Activated CD8-positive, alpha-beta T cell treated with anti-CD3 and anti-CD28 coated beads for 36 hours (primary cell): ENCODE results near the gene HRH3. TPM values are rescaled to one million over a fixed set of nuclear protein-coding genes. Genes with fewer than 3 reads are reported as not detected.

Experiments
- ATAC-seq: fragments of 200-7000 bp; cut with Tn5 transposase; one replicate; pipeline ENCODE4 v1.10.0; 2021; ENCODE audit warnings: mild to moderate bottlenecking, moderate library complexity
- CTCF ChIA-PET: fragments of 350-600 bp; sonication (Branson Sonifier 250); formaldehyde crosslinking; loops from one replicate; lab custom pipeline; 2021; ENCODE audit warnings: antibody characterized with exemption; lab: Charles Lee
- POLR2A ChIA-PET: fragments of 350-600 bp; sonication (Branson Sonifier 250); formaldehyde crosslinking; loops from one replicate; lab custom pipeline; 2021; ENCODE audit warnings: antibody characterized with exemption; lab: Charles Lee
- DNase-seq: peaks from one replicate; pipeline ENCODE4 v3.0.0-alpha.2; 2020
- H3K27ac Mint-ChIP-seq: one replicate; pipeline ENCODE4 v1.8.0; 2021; ENCODE audit warnings: mild to moderate bottlenecking, mixed read lengths
- H3K27me3 Mint-ChIP-seq: one replicate; pipeline ENCODE4 v1.8.0; 2021; ENCODE audit warnings: mixed read lengths
- H3K36me3 Mint-ChIP-seq: one replicate; pipeline ENCODE4 v1.8.0; 2021; ENCODE audit warnings: low read depth, mixed read lengths
- H3K4me1 Mint-ChIP-seq: one replicate; pipeline ENCODE4 v1.8.0; 2021; ENCODE audit warnings: low read depth, mixed read lengths
- H3K4me3 Mint-ChIP-seq: one replicate; pipeline ENCODE4 v1.8.0; 2021; ENCODE audit warnings: mild to moderate bottlenecking, moderate library complexity, mixed read lengths
- H3K9me3 Mint-ChIP-seq: one replicate; pipeline ENCODE4 v1.8.0; 2021; ENCODE audit warnings: mixed read lengths
- intact Hi-C: fragments of 100-400 bp; cut with micrococcal nuclease; formaldehyde crosslinking; loops from one replicate; pipeline ENCODE4 v1.10.0; 2022
- total RNA-seq, 2 experiments: library from RNA; stranded (reverse); gene quantifications; one replicate each; pipeline ENCODE4 v1.2.3, GENCODE V29; 2021
- TF ChIP-seq, protein P1 (sequence below): fragments of 200-600 bp; IDR thresholded peaks from one replicate; pipeline ENCODE4 v1.8.0; 2022; ENCODE audit warnings: antibody characterized with exemption, mild to moderate bottlenecking

The HRH3 gene
- total RNA-seq, 2 experiments from 2014 or later: not detected

DNA sequence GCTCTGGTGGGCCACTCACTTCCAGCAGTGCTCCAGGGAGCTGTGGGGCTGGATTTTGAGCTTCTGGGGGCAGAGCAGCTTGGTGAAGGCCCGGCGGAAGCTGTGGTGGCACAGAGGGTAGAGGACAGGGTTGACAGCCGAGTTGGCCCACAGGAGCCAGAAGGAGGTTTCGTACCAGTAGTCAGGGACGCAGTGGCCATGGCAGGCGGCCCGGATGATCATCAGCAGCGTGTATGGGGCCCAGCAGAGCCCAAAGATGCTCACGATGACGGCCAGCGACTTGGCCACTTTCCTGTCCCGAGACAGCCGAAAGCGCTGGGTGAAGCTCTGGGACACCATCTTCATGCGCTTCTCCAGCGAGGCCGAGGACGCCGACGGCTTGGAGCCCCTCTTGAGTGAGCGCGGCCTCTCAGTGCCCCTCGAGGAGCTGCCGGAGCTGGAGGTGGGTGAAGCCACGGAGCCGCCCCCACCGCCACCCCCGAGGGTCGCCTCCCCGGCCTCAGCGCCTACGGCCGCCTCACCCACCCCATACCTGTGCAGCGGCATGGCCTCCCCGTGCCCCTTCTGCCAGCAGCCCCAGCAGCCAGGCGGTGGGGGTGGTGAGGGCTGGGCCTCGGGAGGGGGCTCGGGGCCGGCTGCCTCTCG is 4.0 kb downstream of the HRH3 start:
- no peak for ATAC-seq
- Mint-ChIP-seq H3K27ac (no peak overlapping the region), H3K36me3 (no peaks in the 10 kb centered on the region), H3K27me3 (peaks cover 28% of the 10 kb centered on the region), H3K4me1 (no peaks in the 10 kb centered on the region), H3K9me3 (no peaks in the 10 kb centered on the region), H3K4me3 (no peak overlapping the region)
- intact Hi-C loops: no loop called here
- ChIA-PET CTCF (no interaction called here), POLR2A (no interaction called here)
- TF ChIP-seq, protein P1, sequence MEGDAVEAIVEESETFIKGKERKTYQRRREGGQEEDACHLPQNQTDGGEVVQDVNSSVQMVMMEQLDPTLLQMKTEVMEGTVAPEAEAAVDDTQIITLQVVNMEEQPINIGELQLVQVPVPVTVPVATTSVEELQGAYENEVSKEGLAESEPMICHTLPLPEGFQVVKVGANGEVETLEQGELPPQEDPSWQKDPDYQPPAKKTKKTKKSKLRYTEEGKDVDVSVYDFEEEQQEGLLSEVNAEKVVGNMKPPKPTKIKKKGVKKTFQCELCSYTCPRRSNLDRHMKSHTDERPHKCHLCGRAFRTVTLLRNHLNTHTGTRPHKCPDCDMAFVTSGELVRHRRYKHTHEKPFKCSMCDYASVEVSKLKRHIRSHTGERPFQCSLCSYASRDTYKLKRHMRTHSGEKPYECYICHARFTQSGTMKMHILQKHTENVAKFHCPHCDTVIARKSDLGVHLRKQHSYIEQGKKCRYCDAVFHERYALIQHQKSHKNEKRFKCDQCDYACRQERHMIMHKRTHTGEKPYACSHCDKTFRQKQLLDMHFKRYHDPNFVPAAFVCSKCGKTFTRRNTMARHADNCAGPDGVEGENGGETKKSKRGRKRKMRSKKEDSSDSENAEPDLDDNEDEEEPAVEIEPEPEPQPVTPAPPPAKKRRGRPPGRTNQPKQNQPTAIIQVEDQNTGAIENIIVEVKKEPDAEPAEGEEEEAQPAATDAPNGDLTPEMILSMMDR: no peak
- DNase-seq: no peak

DNA sequence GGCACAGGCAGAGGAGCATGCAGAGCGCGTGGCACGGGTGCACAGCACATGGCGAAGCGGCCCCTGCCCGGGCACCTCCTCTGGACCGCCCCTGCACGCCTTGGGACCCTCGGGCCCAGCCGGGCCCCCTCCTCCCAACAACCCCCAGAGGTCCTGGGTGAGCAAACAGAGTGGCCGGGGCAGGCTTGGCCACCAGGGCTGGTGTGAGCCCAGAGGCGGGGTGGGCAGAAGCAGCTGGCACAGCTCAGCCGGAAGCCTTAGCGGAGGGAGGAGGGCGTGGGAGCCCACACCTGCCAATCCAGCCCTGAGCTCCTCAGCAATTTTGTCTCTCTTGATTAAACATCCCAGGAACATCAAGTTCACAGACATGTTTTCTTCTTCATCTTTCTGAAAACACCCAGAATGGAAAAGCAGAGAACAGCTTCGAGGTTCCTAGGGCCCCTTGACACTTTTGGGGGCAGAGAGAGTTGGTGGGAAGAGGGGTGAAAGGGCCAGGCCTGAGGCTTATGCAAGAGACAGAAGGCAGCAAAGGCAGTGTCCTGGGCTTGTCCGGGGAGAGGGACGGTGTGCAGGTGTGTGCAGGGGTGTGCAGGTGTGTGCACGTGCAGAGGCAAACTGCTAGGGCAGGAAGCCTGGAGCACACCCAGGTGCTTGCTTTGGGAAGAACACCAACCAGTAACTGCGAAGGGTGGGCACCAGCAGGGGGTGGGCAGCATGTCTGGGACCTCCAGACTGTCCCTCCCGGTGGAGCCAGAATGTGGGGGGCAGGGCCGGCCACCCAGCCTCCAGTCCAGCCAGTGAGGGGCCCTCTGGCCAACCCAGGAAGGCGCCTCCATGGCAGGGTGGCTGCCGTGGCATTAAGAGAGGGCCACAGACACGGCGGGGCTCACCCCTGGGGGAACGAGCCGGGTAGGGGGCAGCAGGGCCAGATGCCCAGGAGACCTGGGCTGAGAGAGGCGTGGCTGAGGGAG is 4.8 kb downstream of the HRH3 start:
- ATAC-seq: no peak
- Mint-ChIP-seq H3K4me1 (no peaks in the 10 kb centered on the region), H3K27ac (no peak overlapping the region), H3K36me3 (no peaks in the 10 kb centered on the region), H3K4me3 (no peak overlapping the region), H3K9me3 (no peaks in the 10 kb centered on the region), H3K27me3 (peaks cover 24% of the 10 kb centered on the region)
- ChIA-PET POLR2A (no interaction called here), CTCF (no interaction called here)
- TF ChIP-seq, protein P1: no peak
- DNase-seq: no peak
- intact Hi-C loops: no loop called here

DNA sequence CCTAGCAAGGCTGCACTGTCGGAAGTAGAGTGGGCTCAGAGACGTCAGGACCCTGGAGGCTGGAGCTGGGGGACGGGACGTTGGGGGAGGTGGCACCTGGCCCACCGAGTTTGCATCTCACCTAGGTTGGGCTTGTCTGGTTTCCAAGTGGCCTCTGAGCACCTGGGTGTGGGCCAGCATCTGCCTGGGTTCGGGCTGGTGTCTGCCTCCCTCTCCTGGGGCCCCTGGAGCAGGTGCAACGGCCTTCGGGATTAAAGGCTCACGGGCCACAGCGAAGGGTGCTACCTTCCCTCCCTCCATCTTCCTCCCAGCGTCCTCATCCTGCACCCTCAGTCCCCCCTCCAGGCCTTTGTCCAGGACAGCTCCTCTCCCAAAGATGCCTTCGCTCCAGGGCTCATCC is 6.0 kb downstream of the HRH3 start:
- no peak overlapping the region for H3K4me3 Mint-ChIP-seq
- TF ChIP-seq, protein P1: no peak
- H3K36me3 Mint-ChIP-seq: no peaks in the 10 kb centered on the region
- H3K27me3 Mint-ChIP-seq: peaks cover 21% of the 10 kb centered on the region
- no peak for ATAC-seq
- ChIA-PET CTCF (no interaction called here), POLR2A (no interaction called here)
- H3K9me3 Mint-ChIP-seq: no peaks in the 10 kb centered on the region
- no peaks in the 10 kb centered on the region for H3K4me1 Mint-ChIP-seq
- H3K27ac Mint-ChIP-seq: no peak overlapping the region
- no peak for DNase-seq
- intact Hi-C loops: no loop called here

DNA sequence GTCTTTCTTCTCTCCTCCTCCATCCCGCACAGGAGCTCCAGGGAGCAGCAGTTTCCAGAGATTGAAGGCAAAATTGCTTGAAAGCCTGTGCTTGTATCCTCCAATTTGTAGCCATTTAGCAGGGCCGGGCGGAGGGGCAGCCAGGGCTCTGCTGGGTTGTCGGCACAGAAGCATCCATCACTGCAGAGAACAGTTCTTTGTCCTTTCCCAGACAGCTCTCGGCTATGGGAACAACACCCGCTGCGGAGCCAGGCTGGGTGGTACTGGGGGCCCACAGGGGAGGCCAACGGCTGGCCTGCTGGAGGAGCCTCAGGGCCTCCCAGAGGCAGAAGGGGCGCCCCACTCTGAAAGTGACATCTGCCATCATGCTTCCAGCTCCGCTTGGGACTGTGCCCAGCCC is 7.8 kb downstream of the HRH3 start:
- Mint-ChIP-seq H3K27ac (no peak overlapping the region), H3K4me1 (no peaks in the 10 kb centered on the region), H3K9me3 (no peaks in the 10 kb centered on the region), H3K36me3 (no peaks in the 10 kb centered on the region), H3K4me3 (no peak overlapping the region), H3K27me3 (peaks cover 11% of the 10 kb centered on the region)
- DNase-seq: no peak
- intact Hi-C loops: no loop called here
- ATAC-seq: no peak
- TF ChIP-seq, protein P1: no peak
- ChIA-PET CTCF (no interaction called here), POLR2A (no interaction called here)

DNA sequence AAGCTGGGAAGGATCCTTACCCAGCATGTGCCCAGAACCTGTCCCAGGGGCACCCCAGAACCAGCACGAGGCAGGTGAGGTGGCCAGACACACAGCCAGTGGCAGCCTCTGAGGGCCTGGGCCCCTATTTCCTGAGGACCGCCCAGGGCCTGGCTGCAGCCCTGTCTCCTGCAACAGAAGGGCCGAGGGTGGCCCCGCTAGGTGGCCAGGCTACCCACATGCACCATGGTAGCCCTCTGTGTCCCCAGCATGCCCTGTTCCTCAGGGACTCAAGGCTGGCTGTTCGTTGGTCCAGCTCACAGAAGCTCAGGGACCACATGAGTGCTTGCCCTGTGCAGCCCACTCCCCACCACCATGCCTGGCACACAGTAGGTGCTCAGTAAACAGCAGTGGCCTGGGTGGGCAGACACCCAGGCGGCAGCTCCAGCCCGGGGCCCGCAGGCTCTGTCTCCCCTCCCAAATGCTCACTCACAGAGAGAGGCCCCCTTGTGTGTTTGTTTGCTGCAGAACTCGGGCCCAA is 8.2 kb downstream of the HRH3 start:
- no peaks in the 10 kb centered on the region for H3K36me3 Mint-ChIP-seq
- ATAC-seq (no peak), DNase-seq (no peak)
- ChIA-PET CTCF (no interaction called here), POLR2A (no interaction called here)
- H3K4me3 Mint-ChIP-seq: no peak overlapping the region
- no peak overlapping the region for H3K27ac Mint-ChIP-seq
- TF ChIP-seq, protein P1: no peak
- no peaks in the 10 kb centered on the region for H3K4me1 Mint-ChIP-seq
- no peaks in the 10 kb centered on the region for H3K9me3 Mint-ChIP-seq
- intact Hi-C loops: no loop called here
- H3K27me3 Mint-ChIP-seq: peaks cover 7% of the 10 kb centered on the region
